HG03159 (cell line): ENCODE data around the gene MYBPC2.
A peak's percentile ranks its signal among the peaks of the same experiment; 100 is the strongest.
"Not testable (repeated sequence)": the region's sequence is repeated elsewhere in the genome, so short reads cannot be mapped to it uniquely, and the experiment has no call there.

Experiments used
- ATAC-seq: cut with Tn5 transposase; IDR thresholded peaks from one replicate; pipeline ENCODE4 v1.9.1; 2021; ENCODE audit warnings: mild to moderate bottlenecking, moderate library complexity; ENCODE audit not compliant: unreplicated experiment

Gene MYBPC2

DNA sequence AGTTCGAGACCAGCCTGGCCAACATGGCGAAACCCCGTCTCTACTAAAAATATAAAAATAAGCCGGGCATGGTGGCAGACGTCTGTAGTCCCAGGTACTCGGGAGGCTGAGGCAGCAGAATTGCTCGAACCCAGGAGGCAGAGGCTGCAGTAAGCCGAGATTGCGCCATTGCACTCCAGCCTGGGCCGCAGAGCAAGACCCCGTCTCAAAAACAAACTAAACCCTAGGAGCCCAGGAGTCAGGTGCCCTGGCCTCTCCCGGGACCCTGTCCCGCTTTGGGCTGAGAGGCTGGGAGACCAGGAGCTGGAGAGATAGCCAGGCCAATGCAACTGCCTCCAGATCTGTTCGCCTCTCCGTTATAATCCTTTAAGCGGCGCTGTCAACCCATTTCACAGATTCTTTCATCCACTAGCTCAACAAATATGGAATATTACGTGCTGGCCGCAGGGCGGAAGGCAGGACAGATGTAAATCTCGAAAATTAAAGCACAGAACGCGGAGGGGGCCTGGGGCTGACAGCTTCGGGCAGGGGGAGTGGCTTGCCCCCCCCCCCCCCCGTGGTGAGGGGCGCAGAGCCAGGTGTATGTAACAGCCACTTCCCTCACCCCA is 5.3 kb upstream of the MYBPC2 start:
- ATAC-seq = no peak

DNA sequence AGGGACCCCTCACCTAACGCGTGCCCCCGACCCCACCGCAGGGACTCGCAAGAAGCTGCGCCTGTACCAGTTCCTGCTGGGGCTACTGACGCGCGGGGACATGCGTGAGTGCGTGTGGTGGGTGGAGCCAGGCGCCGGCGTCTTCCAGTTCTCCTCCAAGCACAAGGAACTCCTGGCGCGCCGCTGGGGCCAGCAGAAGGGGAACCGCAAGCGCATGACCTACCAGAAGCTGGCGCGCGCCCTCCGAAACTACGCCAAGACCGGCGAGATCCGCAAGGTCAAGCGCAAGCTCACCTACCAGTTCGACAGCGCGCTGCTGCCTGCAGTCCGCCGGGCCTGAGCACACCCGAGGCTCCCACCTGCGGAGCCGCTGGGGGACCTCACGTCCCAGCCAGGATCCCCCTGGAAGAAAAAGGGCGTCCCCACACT is 4.7 kb upstream of the MYBPC2 start:
- ATAC-seq = no peak

DNA sequence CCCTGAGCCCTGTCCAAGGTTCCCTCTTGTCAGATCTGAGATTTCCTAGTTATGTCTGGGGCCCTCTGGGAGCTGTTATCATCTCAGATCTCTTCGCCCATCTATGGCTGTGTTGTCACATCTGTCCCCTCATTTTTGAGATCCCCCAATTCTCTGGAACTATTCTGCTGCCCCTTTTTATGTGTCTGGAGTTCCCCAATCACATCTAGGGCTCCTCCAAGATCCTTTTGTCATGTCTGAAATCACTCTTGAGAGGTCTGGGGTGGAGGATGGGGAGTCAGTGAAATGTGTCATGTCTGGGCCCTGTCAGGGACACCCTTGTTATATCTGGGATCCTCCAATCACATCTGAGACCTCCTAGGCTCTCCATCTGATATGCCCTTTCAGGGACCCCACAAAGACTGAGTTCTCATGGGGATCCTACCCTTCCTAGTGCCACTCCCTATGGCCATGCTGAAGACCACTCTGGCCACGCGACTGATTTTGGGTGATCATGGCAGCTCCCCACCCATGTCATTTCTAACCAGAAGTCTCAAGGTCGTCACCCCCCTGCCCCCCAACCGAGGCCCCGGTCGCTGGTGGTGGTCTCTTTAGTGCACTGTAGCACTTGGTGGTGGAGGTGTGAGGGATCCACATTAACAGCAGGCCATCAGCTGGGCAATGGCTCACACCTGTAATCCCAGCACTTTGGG is 3.8 kb upstream of the MYBPC2 start:
- ATAC-seq = no peak

DNA sequence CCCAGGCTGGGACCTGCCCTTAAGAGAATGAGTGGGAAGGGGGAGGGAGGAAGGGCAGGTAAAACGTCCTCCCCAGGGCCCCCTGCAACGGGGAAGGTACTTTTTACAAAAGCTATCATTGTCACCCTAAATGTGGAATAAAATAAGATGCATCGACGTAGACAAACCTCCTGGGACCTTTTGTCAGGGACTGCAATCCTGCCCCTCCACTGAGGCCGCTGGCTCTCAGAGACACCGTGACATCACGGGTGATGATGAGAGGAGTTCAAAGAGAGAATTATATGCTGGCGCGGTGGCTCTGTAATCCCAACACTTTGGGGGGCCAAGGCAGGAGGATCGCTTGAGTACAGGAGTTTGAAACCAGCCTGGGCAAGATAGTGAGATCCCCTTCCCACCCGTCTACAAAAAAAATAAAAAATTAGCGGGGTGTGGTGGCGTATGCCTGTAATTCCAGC is 1.8 kb upstream of the MYBPC2 start:
- peak; percentile 11 for ATAC-seq

DNA sequence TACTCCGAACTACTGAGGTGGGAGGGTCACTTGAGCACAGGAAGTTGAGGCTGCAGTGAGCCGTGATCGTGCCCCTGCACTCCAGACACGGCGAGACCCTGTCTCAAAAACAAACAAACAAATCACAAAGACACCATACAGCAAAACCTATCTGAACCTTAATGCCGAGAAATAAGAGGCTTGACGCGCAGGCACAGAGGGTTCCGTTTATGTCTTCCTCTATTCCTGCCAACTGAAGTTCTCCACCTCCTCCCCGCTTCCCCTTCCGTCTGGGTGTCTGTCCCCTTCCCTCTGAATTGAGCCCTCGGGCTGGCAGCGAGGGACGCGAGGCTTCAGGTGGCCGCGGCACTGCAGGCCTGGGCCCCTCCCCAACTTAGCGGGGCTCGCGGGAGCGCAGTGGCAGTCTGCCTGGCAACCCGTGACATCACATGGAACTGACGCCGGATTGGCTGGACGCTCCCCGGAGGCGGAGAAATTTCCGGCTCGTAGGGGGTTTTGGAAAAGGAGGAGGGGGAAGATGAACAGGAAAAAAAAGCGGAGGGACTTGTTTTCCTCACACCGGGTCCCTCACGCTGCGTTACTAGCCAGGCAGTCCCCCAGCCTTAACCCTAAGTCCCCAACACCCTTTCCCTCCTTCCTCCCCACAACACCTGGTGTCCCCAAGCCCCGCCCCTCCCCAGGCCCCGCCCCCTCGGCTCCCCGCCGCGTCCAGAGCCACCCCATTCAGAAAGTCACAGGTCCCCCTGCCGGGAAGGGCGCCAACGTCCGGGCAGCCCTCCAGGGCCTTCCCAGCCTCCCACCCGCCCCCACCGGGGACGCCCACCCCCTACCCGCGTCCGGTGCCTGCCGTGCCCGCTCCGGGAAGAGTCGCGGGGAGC is 1.1 kb upstream of the MYBPC2 start:
- ATAC-seq = peak; percentile 69

DNA sequence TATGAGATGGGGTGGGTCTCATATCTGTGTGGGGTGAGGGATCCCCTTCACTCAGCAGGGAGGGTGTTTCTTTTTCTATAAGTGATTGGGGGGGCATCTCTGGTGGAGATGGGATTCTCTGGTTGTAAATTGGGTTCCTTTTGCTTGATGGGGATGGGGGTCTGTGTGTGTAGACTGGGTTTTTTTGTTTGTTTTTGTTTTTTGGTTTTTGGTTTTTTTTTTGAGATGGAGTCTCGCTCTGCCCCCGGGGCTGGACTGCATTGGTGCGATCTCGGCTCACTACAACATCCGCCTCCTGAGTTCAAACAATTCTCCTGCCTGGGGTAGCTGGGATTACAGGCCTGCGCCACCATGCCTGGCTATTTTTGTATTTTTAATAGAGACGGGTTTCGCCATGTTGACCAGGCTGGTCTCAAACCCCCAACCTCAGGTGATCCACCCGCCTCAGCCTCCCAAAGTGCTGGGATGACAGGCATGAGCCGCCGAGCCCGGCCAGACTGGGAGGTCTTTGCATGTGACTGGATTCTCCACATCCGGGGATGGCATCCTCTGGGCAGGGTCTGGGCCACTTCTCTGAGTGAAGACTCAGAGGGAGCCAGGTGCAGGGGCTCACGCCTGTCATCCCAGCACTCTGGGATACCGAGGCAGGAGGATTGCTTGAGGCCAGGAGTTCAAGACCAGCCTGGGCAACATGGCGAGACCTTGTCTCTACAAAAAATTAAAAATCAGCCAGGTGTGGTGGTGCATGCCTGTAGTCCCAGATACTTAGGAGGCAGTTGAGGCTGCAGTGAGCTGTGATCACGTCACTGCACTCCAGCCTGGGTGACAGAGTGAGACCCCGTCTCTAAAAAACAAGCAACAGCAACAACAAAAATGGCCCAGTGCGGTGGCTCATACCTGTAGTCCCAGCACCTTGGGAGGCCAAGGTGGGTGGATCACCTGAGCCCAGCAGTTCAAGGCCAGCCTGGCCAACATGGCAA is 799 bp downstream of the MYBPC2 start:
- ATAC-seq = no peak

DNA sequence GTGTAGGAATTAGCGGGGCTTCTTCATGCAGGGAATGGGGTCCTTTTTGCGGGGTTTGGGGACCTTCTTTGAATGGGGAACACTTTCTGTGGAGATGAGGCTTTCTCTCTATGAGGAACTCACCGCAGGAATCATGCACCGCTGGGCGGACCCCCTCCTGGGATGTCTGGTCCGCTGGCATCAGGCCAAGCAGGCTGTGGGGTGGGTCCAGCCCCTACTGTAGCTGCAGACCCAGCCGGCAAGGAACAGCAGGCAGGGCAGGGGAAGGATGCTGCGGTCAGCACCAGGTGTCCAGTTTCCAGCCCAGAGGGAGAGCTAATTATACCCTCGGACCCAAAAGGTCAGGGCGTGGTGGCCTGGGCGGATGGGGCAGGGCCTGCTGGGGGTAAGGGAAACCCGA is 1.8 kb downstream of the MYBPC2 start:
- ATAC-seq = no peak

DNA sequence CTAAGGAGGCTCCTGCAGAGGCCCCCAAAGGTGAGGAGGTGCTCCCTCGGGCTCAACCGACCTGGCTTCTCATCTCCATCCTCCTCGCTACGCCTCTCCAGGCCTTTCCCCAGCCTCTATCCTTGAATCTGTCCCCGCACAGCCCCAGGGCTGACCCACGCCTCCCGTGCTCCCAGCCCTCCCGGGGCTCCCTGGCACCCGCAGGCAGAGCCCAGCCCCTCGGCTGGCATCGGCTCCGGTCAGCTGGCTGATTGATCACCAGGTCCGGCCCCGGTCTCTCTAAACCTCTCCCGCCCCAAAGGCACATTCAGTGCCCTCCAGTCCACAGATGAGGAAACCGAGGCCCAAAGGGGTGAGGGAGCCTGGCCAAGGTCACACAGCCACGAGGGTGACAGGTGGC is 2.5 kb downstream of the MYBPC2 start:
- no peak for ATAC-seq

DNA sequence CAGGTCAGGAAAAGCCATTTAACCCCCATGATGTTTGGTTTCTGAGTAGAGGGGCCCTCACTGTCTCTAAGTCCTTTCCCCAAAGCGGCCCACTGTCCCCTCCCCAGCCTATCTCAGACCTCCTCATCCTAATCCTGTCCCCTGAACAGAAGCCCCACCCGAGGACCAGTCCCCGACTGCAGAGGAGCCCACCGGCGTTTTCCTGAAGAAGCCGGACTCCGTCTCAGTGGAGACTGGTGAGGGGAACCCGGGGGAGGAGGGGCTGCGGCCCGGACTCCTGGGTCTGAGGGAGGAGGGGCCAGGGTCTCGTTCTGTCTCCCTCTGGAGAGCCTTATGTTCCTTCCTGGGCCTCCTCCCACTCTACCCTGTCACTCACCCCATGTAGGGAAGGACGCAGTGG is 2.9 kb downstream of the MYBPC2 start:
- no peak for ATAC-seq

DNA sequence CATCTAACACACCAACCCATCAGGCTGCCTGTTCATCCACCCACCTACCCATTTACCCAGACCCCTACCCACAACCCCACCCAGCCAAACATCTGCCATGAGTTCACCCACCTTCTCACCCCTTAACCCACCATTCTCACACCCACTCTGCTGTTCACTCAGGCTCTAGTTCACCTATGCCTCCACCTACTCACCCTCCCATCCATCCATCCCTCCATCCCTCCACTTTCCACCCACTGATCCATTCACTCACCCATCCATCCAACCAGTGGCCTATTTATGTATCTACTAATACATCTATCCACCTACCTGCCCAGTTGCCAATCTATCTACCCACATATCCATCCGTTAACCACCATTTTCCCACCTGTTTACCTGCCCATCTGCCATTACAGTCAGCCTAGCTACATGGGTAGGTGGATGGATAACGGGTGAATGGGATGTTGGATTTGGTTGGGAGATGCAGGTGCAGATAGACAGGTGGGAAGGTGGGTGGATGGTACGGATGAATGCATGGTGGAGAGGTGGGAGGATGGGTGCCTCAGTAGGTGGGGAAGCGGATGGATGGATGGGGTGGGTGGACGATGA is 5.3 kb downstream of the MYBPC2 start:
- no peak for ATAC-seq

DNA sequence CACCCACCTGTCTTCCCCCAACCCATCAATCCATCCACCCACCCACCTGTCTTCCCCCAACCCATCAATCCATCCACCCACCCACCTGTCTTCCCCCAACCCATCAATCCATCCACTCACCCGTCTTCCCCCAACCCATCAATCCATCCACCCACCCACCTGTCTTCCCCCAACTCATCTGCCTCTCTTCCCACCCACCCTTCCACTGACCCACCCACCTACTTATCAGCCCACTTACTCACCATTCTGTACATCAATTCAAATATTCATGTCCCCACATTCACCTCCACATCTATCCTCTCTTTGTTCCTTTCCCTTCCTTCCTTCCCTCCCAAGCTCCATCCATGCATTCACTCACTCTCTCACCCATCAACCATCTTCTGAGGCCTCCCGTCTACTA is 6.4 kb downstream of the MYBPC2 start:
- not testable (repeated sequence) for ATAC-seq

DNA sequence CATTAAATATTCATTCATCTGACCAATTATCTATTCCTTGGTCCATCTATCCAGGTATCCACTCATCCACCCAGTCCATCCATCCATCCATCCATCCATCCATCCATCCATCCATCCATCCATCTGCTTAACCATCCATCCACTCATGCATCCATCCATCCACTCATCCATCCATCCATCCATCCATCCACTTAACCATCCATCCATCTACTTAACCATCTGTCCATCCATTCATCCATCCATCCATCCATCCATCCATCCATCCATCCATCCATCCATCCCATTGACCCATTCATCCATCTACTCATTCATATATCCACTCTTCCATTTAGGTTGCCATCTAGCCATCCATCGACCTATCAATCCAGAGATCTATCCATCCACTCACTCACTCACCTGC is 11.4 kb downstream of the MYBPC2 start:
- no peak for ATAC-seq

DNA sequence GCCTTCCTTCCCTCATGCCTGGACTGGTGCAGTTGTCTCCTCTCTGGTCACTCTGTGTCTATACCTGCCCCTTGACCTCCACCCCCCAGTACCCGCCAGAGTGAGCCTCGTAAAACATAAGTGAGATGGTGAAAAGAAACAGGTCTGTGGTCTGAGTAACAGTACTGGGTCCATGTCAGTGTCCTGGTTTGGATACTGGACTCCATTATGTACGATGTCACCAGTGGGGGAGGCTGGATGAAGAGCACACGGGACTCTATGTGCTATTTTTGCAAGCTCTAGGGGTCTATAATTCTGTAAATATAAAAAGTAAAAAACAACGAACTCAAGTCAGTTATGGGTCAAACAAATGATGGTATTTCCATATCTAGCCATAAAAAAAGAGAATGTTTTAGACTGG is 14.4 kb downstream of the MYBPC2 start:
- no peak for ATAC-seq

DNA sequence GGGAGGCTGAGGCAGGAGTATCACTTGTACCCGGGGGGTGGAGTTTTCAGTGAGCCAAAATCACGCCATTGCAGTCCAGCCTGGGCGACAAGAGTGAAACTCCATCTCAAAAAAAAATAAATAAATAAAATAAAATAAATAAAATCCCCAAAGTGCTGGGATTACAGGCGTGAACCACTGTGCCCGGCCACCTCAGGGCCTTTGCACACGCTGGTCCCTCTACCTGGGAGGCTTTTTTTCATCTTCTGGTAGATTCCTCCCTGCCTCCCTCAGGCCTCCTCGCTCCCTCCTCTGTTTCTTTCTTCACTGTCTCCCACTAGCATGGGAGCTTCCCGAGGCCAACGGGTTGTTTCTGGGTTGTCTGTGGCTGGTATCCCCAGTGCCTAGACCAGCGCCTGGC is 15.1 kb downstream of the MYBPC2 start:
- no peak for ATAC-seq

DNA sequence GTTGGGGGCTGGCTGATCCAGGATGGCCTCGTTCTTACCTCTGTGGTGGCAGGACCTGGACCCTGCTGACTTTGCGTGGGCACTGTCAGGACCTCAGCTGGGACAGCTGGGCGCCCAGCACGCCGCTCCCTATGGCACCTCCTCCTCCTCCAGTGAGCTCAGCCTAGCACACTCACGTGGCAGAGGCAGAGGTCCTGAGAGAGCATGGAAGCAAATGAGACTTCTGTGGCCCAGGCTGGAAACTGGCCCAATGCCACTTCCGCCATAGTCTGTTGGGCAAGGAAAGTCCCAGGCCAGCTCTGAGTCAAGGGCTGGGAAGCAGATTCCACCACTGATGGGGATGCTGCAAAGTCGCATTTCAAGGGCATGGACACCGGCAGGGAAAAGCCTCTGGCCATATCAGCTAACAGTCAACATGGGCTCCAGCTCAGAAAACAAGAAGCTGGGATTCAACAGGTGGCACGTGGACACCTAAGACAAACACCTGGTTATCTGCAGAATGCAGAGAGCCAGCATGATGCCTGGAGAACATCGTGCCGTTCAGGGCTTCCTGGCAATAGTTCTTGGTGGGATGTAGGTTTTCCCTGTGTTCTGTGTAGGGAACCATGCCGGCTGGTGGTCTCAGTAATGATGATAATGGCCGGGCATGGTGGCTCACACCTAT is 16.7 kb downstream of the MYBPC2 start:
- ATAC-seq = no peak

DNA sequence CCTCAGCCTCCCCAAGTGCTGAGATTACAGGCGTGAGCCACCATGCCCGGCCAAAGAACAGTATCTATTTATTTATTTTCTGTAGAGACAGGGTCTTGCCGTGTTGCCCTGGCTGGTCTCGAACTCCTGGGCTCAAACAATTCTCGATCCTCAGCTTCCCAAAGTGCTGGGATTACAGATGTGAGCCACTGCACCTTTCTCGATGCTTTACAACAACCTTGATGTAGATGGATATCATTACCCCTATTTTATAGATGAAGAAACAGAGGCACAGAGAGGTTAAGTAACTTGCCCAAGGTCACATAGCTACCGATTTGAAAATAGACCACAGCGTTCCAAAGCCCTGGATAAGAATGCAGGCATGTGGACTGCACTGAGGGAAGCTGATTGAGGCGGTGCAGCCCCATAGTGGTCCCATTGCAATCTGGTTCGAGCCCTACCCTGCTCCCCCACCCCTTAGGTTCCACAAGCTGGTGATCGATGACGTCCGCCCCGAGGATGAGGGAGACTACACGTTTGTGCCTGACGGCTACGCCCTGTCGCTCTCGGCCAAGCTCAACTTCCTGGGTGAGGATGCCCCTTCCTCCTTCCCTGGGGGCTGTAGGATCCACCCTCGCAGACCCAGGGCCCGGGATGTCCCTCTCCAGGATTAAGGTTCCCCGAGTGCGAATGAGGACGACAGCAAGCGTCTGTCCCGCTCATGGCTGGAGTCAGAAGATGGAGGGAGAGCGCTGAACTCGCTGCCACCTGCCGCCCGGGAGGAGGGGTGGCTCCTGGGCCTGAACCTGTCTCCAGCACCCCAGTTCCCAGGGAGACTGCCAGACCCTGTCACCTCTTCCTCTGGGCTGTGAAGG is 17.9 kb downstream of the MYBPC2 start:
- ATAC-seq = no peak

DNA sequence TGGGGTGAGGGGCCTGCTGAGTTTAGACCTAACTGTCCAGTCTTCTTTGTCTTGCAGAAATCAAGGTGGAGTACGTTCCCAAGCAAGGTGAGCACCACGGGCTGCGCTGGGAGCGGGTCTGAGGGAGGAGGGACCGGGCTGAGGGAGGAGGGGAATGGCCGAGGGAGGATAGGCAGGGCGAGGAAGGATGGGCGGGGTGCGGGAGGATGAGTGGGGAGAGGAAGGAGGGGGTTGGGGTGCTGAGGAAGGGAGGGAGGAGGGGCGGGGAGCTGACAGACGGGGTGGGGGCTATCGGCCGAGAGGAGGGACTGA is 18.5 kb downstream of the MYBPC2 start:
- ATAC-seq = no peak

DNA sequence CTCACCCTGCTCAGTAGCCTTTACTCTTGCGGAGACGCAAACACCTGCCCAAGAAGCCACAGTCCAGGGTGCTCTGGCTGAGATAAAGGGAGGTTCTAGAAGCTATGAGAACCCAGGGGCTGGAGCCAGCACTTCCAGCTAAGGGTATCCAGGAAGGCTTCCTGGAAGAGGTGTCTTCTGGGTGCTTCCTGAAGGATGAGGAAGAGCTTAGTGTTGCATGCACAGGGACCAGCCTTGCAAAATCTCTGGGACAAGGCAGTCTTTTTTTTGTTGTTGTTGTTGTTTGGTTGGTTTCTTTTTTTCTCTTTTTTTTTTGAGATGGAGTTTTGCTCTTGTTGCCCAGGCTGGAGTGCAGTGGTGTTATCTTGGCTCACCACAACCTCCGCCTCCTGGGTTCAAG is 20.6 kb downstream of the MYBPC2 start:
- ATAC-seq = no peak

DNA sequence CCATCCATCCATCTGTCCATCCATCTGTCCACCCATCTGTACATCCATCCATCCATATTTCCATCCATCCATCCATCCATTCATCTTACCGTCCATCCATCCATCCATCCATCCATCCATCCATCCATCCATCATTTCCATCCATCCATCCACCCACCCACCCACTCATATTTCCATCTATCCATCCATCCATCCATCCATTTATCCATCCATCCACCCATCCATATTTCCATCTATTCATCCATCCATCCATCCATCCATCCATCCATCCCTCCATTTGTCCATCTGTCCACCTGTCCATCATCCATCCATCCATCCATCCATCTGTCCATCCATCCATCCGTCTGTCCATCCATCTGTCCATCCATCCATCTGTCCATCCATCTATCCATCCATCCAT is 23.3 kb downstream of the MYBPC2 start:
- ATAC-seq = no peak
